T-cell (primary cell): ENCODE results near the gene TENT4A. TPM values are rescaled to one million over a fixed set of nuclear protein-coding genes. Genes with fewer than 3 reads are reported as not detected.
A peak's percentile ranks its signal among the peaks of the same experiment; 100 is the strongest.

ENCODE experiments used
- ATAC-seq, 4 experiments: fragments of 200-7000 bp in 3 of 4; fragments of 150-1000 bp in 1 of 4; cut with Tn5 transposase; replicated peaks in 1 of 4; 1 replicate in 3 of 4; 2 replicates in 1 of 4; pipeline ENCODE4 v1.10.0; 2021; ENCODE audit warnings: moderate library complexity in 3 of 4, mild to moderate bottlenecking in 2 of 4, moderate number of reproducible peaks in 1 of 4
- CTCF ChIA-PET, 2 donors: fragments of 300-600 bp; sonication (Branson Sonifier 250); formaldehyde crosslinking; loops; one replicate each; lab custom pipeline; 2022; ENCODE audit warnings: antibody characterized with exemption in 2 of 2; lab: Charles Lee
- POLR2A ChIA-PET, 2 donors: fragments of 300-600 bp; sonication (Branson Sonifier 250); formaldehyde crosslinking; loops; one replicate each; lab custom pipeline; 2022; ENCODE audit warnings: antibody characterized with exemption in 2 of 2; lab: Charles Lee
- DNase-seq, 35 experiments: peaks; one replicate each; pipeline versions ENCODE4 v3.0.0 to v3.0.0-alpha.2; 2013 to 2023
- H3K27ac ChIP-seq: one replicate; pipeline ENCODE4 v1.5.1; 2013; ENCODE audit warnings: low read length
- H3K27me3 ChIP-seq, 2 experiments: replicated peaks in 1 of 2; 1 replicate in 1 of 2; 2 replicates in 1 of 2; pipeline versions ENCODE4 v1.6.1 to v1.7.0; 2013; ENCODE audit warnings: low read length in 1 of 2, mixed read lengths in 1 of 2; ENCODE audit not compliant: control insufficient read depth in 2 of 2, insufficient read depth in 2 of 2; ENCODE audit errors: extremely low read depth in 1 of 2
- H3K36me3 ChIP-seq, 2 donors: 1 replicate in 1 of 2; 2 replicates in 1 of 2; pipeline versions ENCODE4 v1.6.1 to v1.7.0; 2013; ENCODE audit warnings: low read length in 1 of 2; ENCODE audit not compliant: control insufficient read depth in 2 of 2, insufficient read depth in 1 of 2; ENCODE audit errors: extremely low read depth in 1 of 2
- H3K4me1 ChIP-seq, 2 experiments: 1 replicate in 1 of 2; 2 replicates in 1 of 2; pipeline versions ENCODE4 v1.6.1 to v1.7.0; 2013; ENCODE audit warnings: low read length in 2 of 2, mixed read lengths in 1 of 2; ENCODE audit not compliant: insufficient read depth in 2 of 2, control insufficient read depth in 1 of 2; ENCODE audit errors: extremely low read depth in 1 of 2
- H3K4me3 ChIP-seq, 2 donors: 1 replicate in 1 of 2; 2 replicates in 1 of 2; pipeline versions ENCODE4 v1.5.1 to v1.7.0; 2013; ENCODE audit warnings: mild to moderate bottlenecking in 2 of 2, low read length in 1 of 2, moderate library complexity in 1 of 2; ENCODE audit not compliant: control insufficient read depth in 1 of 2; ENCODE audit errors: extremely low read depth in 1 of 2
- H3K9me3 ChIP-seq: 2 replicates; pipeline ENCODE4 v1.7.0; 2013
- H3K27ac Mint-ChIP-seq, 2 donors: one replicate each; pipeline ENCODE4 v1.8.0; 2020 to 2021; ENCODE audit warnings: mild to moderate bottlenecking in 2 of 2, mixed read lengths in 2 of 2
- H3K27me3 Mint-ChIP-seq, 2 donors: one replicate each; pipeline ENCODE4 v1.8.0; 2021 to 2022; ENCODE audit warnings: mixed read lengths in 2 of 2
- H3K36me3 Mint-ChIP-seq: one replicate; pipeline ENCODE4 v1.8.0; 2021; ENCODE audit warnings: mixed read lengths
- H3K4me1 Mint-ChIP-seq, 3 donors: one replicate each; pipeline ENCODE4 v1.8.0; 2020 to 2022; ENCODE audit warnings: mixed read lengths in 3 of 3, mild to moderate bottlenecking in 1 of 3
- H3K4me3 Mint-ChIP-seq, 3 donors: one replicate each; pipeline ENCODE4 v1.8.0; 2020 to 2022; ENCODE audit warnings: mild to moderate bottlenecking in 3 of 3, mixed read lengths in 3 of 3, moderate library complexity in 3 of 3
- H3K9me3 Mint-ChIP-seq, 3 donors: one replicate each; pipeline ENCODE4 v1.8.0; 2020 to 2022; ENCODE audit warnings: mixed read lengths in 3 of 3
- WGBS: methylation state at CpG from one replicate; pipeline ENCODE4 v1.1.5; 2013; ENCODE audit warnings: missing lambda C conversion rate; ENCODE audit not compliant: insufficient coverage; 5-methylcytosine and 5-hydroxymethylcytosine counted together
- total RNA-seq, 35 experiments: library from RNA in 6 of 35; stranded (reverse) in 6 of 35; fragments of 120-200 nt in 1 of 35; gene quantifications; one replicate each; pipeline versions ENCODE4 v1.2.1 to v1.2.4 and lab custom pipeline; 2013 to 2026

The TENT4A gene
- total RNA-seq, 5 donors from 2014 or later (not counting 1 experiment from before 2014, with no cell fraction given), result 42.7 to 62.9 (median 45.6) TPM

GRCh38 chr5:6763191-6763590 lies 50.0 kb downstream of the TENT4A start:
- no peak overlapping the region for H3K27ac ChIP-seq
- no peak overlapping the region for H3K4me3 ChIP-seq
- H3K9me3 Mint-ChIP-seq, result no peaks in the 10 kb centered on the region
- ChIA-PET CTCF (no interaction called here), POLR2A (interaction anchor here in 1 of 2 donors (0.7 kb wide), 1 partner anchor 960 kb away, joined by 4 read pairs; no protein-coding TSS in a partner anchor)
- H3K4me1 Mint-ChIP-seq, result peaks cover 2 to 8% (median 7%) of the 10 kb centered on the region in 3 donors
- DNase-seq (no peak), ATAC-seq (no peak)
- no peaks in the 10 kb centered on the region for H3K27me3 Mint-ChIP-seq
- H3K36me3 ChIP-seq, result peaks cover 2 to 6% of the 10 kb centered on the region in 2 donors
- peaks cover 0 to 14% of the 10 kb centered on the region in 2 experiments for H3K4me1 ChIP-seq
- peaks cover 0 to 3% of the 10 kb centered on the region in 2 experiments for H3K27me3 ChIP-seq
- no peak overlapping the region for H3K27ac Mint-ChIP-seq
- H3K9me3 ChIP-seq, result no peaks in the 10 kb centered on the region
- H3K4me3 Mint-ChIP-seq, result no peak overlapping the region
- peaks cover 4% of the 10 kb centered on the region for H3K36me3 Mint-ChIP-seq
- WGBS, result 90% methylated on average over 10 of the region's 12 CpGs

GRCh38 chr5:6765612-6766525 lies 52.6 kb downstream of the TENT4A start:
- ATAC-seq (peak; percentile 38 to 70 (median 60)), DNase-seq (peak; percentile 12 to 68 (median 41))
- H3K27me3 ChIP-seq, result peaks cover 0 to 3% of the 10 kb centered on the region in 2 experiments
- POLR2A ChIA-PET, result interaction anchor here (0.6 to 0.7 kb wide), 2 partner anchors 237 to 1164 kb away, joined by 7 to 20 read pairs; no protein-coding TSS in a partner anchor
- H3K4me1 ChIP-seq, result peaks cover 0 to 14% of the 10 kb centered on the region in 2 experiments
- 40% methylated on average over 21 of the region's 22 CpGs for WGBS
- H3K4me3 ChIP-seq, result no peak overlapping the region
- Mint-ChIP-seq H3K4me1 (peaks cover 2 to 8% (median 7%) of the 10 kb centered on the region in 3 donors), H3K36me3 (no peaks in the 10 kb centered on the region), H3K4me3 (no peak overlapping the region), H3K27me3 (peaks cover 0 to 4% of the 10 kb centered on the region in 2 donors), H3K9me3 (no peaks in the 10 kb centered on the region), H3K27ac (no peak overlapping the region)
- H3K36me3 ChIP-seq, result no peaks in the 10 kb centered on the region
- no peak overlapping the region for H3K27ac ChIP-seq
- H3K9me3 ChIP-seq, result no peaks in the 10 kb centered on the region
- CTCF ChIA-PET, result interaction anchor here (0.5 to 1.0 kb wide), 3 partner anchors 12 to 1277 kb away, joined by 3 to 7 read pairs (median 4); no protein-coding TSS in a partner anchor

DNA sequence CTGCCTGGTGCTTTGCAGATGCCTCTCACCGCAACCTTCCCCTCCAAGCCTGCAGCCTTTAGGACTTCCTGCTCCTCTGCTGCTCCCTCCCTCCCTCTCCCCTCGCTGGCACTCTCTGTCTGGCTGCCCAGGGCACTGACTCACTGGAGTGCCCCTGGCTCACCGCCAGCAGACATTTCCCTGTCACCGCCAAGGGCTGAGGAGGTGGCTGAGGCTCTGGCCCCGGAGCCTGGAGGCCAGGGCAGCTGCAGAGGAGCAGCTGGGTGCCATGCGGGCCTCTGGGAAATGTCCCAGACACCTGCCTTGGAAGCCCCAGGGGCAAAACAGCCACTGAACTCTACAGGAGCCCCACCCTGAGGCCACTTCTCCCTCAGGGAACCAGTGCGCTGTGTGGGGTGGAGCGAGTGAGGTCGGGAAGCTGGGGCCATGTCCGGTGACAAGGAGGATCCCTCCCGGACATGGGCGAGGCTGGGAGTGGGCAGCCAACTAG lies 53.4 kb downstream of the TENT4A start:
- Histone ChIP-seq H3K9me3 (no peaks in the 10 kb centered on the region), H3K4me1 (peaks cover 0 to 14% of the 10 kb centered on the region in 2 experiments), H3K36me3 (no peaks in the 10 kb centered on the region), H3K27ac (no peak overlapping the region), H3K4me3 (no peak overlapping the region), H3K27me3 (peaks cover 0 to 3% of the 10 kb centered on the region in 2 experiments)
- H3K27ac Mint-ChIP-seq, result no peak overlapping the region
- ChIA-PET POLR2A (no interaction called here), CTCF (interaction anchor here in 1 of 2 donors (0.7 to 1.0 kb wide), 2 partner anchors 11 to 490 kb away, joined by 3 to 8 read pairs; no protein-coding TSS in a partner anchor)
- no peak overlapping the region for H3K4me3 Mint-ChIP-seq
- 46% methylated on average over 10 of the region's 12 CpGs for WGBS
- peaks cover 0 to 4% of the 10 kb centered on the region in 2 donors for H3K27me3 Mint-ChIP-seq
- ATAC-seq, result peak; percentile 42 to 70 (median 56)
- DNase-seq, result peak in 21 of 35 experiments; percentile 5 to 59 (median 13)
- H3K36me3 Mint-ChIP-seq, result no peaks in the 10 kb centered on the region
- H3K9me3 Mint-ChIP-seq, result no peaks in the 10 kb centered on the region
- H3K4me1 Mint-ChIP-seq, result peaks cover 2 to 8% (median 7%) of the 10 kb centered on the region in 3 donors

GRCh38 chr5:6767481-6768063 lies 54.3 kb downstream of the TENT4A start:
- H3K4me1 ChIP-seq, result peaks cover 0 to 14% of the 10 kb centered on the region in 2 experiments
- ChIA-PET CTCF (no interaction called here), POLR2A (no interaction called here)
- 90% methylated on average over 8 of the region's 11 CpGs for WGBS
- no peaks in the 10 kb centered on the region for H3K36me3 ChIP-seq
- no peak for DNase-seq
- peaks cover 0 to 5% of the 10 kb centered on the region in 2 experiments for H3K27me3 ChIP-seq
- Mint-ChIP-seq H3K27ac (no peak overlapping the region), H3K27me3 (peaks cover 0 to 4% of the 10 kb centered on the region in 2 donors), H3K9me3 (no peaks in the 10 kb centered on the region), H3K36me3 (no peaks in the 10 kb centered on the region), H3K4me3 (no peak overlapping the region), H3K4me1 (peaks cover 2 to 8% (median 7%) of the 10 kb centered on the region in 3 donors)
- no peaks in the 10 kb centered on the region for H3K9me3 ChIP-seq
- ATAC-seq, result no peak
- H3K4me3 ChIP-seq, result no peak overlapping the region
- H3K27ac ChIP-seq, result no peak overlapping the region

GRCh38 chr5:6768590-6769230 lies 55.5 kb downstream of the TENT4A start:
- CTCF ChIA-PET, result interaction anchor here in 1 of 2 donors (0.6 kb wide), 1 partner anchor 1689 kb away, joined by 3 read pairs; no protein-coding TSS in a partner anchor
- no peaks in the 10 kb centered on the region for H3K9me3 Mint-ChIP-seq
- no peak overlapping the region for H3K27ac Mint-ChIP-seq

More at GRCh38 chr5:6768590-6769230, 55.5 kb downstream of the TENT4A start:
- POLR2A ChIA-PET, result no interaction called here
- ATAC-seq (no peak), DNase-seq (no peak)
- Mint-ChIP-seq H3K4me3 (no peak overlapping the region), H3K36me3 (no peaks in the 10 kb centered on the region), H3K27me3 (peaks cover 0 to 4% of the 10 kb centered on the region in 2 donors), H3K4me1 (peaks cover 2 to 8% (median 7%) of the 10 kb centered on the region in 3 donors)
- Histone ChIP-seq H3K9me3 (no peaks in the 10 kb centered on the region), H3K4me3 (no peak overlapping the region), H3K36me3 (no peaks in the 10 kb centered on the region), H3K27me3 (peaks cover 0 to 14% of the 10 kb centered on the region in 2 experiments), H3K27ac (no peak overlapping the region), H3K4me1 (peaks cover 0 to 14% of the 10 kb centered on the region in 2 experiments)
- 85% methylated on average over 12 of the region's 12 CpGs for WGBS
